K562 (cell line): ENCODE results near the gene IARS2. TPM values are rescaled to one million over a fixed set of nuclear protein-coding genes. Genes with fewer than 3 reads are reported as not detected.
A peak's percentile ranks its signal among the peaks of the same experiment; 100 is the strongest.

ENCODE experiments used
- ATF4 ChIP-seq: fragments of 450-650 bp; formaldehyde crosslinking; IDR thresholded peaks from 2 replicates; pipeline ENCODE4 v1.4.0; 2022; ENCODE audit warnings: mild to moderate bottlenecking, moderate library complexity
- CBFB ChIP-seq: sonication (generic); formaldehyde crosslinking; IDR thresholded peaks from 2 replicates; pipeline ENCODE4 v1.4.0; 2020; ENCODE audit warnings: mild to moderate bottlenecking, missing genetic modification reagents
- ELF4 ChIP-seq: fragments of 450-650 bp; formaldehyde crosslinking; IDR thresholded peaks from 2 replicates; pipeline ENCODE4 v1.4.0; 2022; ENCODE audit warnings: missing genetic modification characterization
- HOXB6 ChIP-seq: fragments of 250-450 bp; sonication (Bioruptor Pico); IDR thresholded peaks from 2 replicates; pipeline ENCODE4 v1.5.1; 2022; ENCODE audit warnings: mild to moderate bottlenecking, borderline replicate concordance
- HSF4 ChIP-seq: fragments of 250-450 bp; sonication (Bioruptor Pico); IDR thresholded peaks from 2 replicates; pipeline ENCODE4 v2.1.2; 2022; ENCODE audit warnings: mild to moderate bottlenecking, moderate library complexity, borderline replicate concordance
- MAFG ChIP-seq: fragments of 450-650 bp; conservative IDR thresholded peaks from 2 replicates; pipeline ENCODE4 v1.6.1; 2016; ENCODE audit warnings: missing genetic modification characterization, missing compliant biosample characterization
- NFE2 ChIP-seq: IDR thresholded peaks from 2 replicates; pipeline ENCODE4 v1.6.1; 2014; ENCODE audit warnings: antibody characterized with exemption, low read depth
- SAFB2 ChIP-seq: fragments of 200-400 bp; formaldehyde crosslinking; IDR thresholded peaks from 2 replicates; pipeline ENCODE4 v1.6.1; 2018; ENCODE audit warnings: borderline replicate concordance, low read length, low read depth, moderate library complexity; ENCODE audit not compliant: severe bottlenecking
- TOE1 ChIP-seq, 2 experiments: fragments of 450-650 bp in 1 of 2; sonication (generic) in 1 of 2; formaldehyde crosslinking in 1 of 2; IDR thresholded peaks; 2 replicates each; pipeline versions ENCODE4 v1.7.1 to v1.8.0; 2016 to 2022; ENCODE audit warnings: borderline replicate concordance in 2 of 2, mild to moderate bottlenecking in 2 of 2, antibody characterized with exemption in 1 of 2, inconsistent platforms in 1 of 2, low read depth in 1 of 2, missing genetic modification reagents in 1 of 2, moderate library complexity in 1 of 2
- YY1 ChIP-seq, 3 experiments: IDR thresholded peaks; 2 replicates each; pipeline ENCODE4 v1.6.1; 2011; ENCODE audit warnings: low read length in 2 of 3, mild to moderate bottlenecking in 2 of 3, moderate library complexity in 2 of 3, borderline replicate concordance in 1 of 3, control low read depth in 1 of 3, low read depth in 1 of 3; ENCODE audit not compliant: insufficient read depth in 3 of 3, insufficient replicate concordance in 2 of 3, control insufficient read depth in 1 of 3, insufficient read length in 1 of 3; ENCODE audit errors: extremely low read depth in 1 of 3
- ZBTB8A ChIP-seq: fragments of 450-650 bp; IDR thresholded peaks from 2 replicates; pipeline ENCODE4 v1.6.1; 2018; ENCODE audit warnings: mild to moderate bottlenecking, moderate library complexity; ENCODE audit not compliant: partially characterized antibody
- ZNF232 ChIP-seq: sonication (generic); formaldehyde crosslinking; IDR thresholded peaks from 2 replicates; pipeline ENCODE4 v1.8.0; 2022; ENCODE audit warnings: mild to moderate bottlenecking, missing genetic modification reagents
- ZNF584 ChIP-seq: fragments of 200-800 bp; sonication (Bioruptor generic); IDR thresholded peaks from 2 replicates; pipeline ENCODE4 v1.6.1; 2016; ENCODE audit warnings: low read depth, mild to moderate bottlenecking, missing genetic modification characterization, missing compliant biosample characterization
- ZNF609 ChIP-seq: sonication (generic); formaldehyde crosslinking; IDR thresholded peaks from 2 replicates; pipeline ENCODE4 v1.8.1; 2023; ENCODE audit warnings: missing genetic modification reagents, mild to moderate bottlenecking, borderline replicate concordance
- polyA plus RNA-seq, 8 experiments: library from polyadenylated mRNA; depleted of rRNA in 4 of 8; stranded (reverse) in 5 of 8; unstranded in 3 of 8; fragments of >200 nt; fragmentation: Nextera tagmentation in 2 of 8; fragmentation: Illumina TruSeq in 1 of 8; extraction: Ambion mirVana in 2 of 8; extraction: Trizol in 1 of 8; gene quantifications; 2 replicates each; pipeline versions ENCODE4 v1.2.1 to v1.2.3, GENCODE V29; 2011 to 2014; ENCODE audit warnings: inconsistent platforms in 1 of 8, missing spikeins in 1 of 8
- total RNA-seq, 7 experiments: library from RNA; depleted of rRNA in 6 of 7; stranded (reverse); fragments of >200 nt in 6 of 7; fragmentation: Illumina TruSeq in 2 of 7; extraction: Trizol in 2 of 7; gene quantifications; 2 replicates each; pipeline versions ENCODE4 v1.2.1 to v1.2.3, GENCODE V29; 2011 to 2021; ENCODE audit warnings: low replicate concordance in 1 of 7
- TF ChIP-seq, protein P1 (sequence below), 2 experiments: fragments of 150-350 bp in 1 of 2; IDR thresholded peaks; 2 replicates each; pipeline ENCODE4 v1.6.1; 2012 to 2016; ENCODE audit warnings: low read depth in 2 of 2, low read length in 2 of 2, mild to moderate bottlenecking in 1 of 2, moderate library complexity in 1 of 2

The IARS2 gene
- total and polyA plus RNA-seq, 9 of the 15 experiments (the other 6 are each of a cell fraction or from before 2014, with no cell fraction given): 39.6 to 127 (median 93.8) TPM

- TF ChIP-seq, protein P1, sequence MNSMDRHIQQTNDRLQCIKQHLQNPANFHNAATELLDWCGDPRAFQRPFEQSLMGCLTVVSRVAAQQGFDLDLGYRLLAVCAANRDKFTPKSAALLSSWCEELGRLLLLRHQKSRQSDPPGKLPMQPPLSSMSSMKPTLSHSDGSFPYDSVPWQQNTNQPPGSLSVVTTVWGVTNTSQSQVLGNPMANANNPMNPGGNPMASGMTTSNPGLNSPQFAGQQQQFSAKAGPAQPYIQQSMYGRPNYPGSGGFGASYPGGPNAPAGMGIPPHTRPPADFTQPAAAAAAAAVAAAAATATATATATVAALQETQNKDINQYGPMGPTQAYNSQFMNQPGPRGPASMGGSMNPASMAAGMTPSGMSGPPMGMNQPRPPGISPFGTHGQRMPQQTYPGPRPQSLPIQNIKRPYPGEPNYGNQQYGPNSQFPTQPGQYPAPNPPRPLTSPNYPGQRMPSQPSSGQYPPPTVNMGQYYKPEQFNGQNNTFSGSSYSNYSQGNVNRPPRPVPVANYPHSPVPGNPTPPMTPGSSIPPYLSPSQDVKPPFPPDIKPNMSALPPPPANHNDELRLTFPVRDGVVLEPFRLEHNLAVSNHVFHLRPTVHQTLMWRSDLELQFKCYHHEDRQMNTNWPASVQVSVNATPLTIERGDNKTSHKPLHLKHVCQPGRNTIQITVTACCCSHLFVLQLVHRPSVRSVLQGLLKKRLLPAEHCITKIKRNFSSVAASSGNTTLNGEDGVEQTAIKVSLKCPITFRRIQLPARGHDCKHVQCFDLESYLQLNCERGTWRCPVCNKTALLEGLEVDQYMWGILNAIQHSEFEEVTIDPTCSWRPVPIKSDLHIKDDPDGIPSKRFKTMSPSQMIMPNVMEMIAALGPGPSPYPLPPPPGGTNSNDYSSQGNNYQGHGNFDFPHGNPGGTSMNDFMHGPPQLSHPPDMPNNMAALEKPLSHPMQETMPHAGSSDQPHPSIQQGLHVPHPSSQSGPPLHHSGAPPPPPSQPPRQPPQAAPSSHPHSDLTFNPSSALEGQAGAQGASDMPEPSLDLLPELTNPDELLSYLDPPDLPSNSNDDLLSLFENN (IDR thresholded peaks at IDR 0.05; ENCODE audit: low read depth in 2 of 2, low read length in 2 of 2): 0 out of 4 replicates have a peak, but pooled peaks of 1 of the 2 experiments have one; percentile 4
- TF ChIP-seq SAFB2 (no peak), ELF4 (CRISPR knock-in tag) (no peak), MAFG (peak; percentile 45), ATF4 (CRISPR knock-in tag) (no peak; the same call in 1 of the 2 replicates), HOXB6 (CRISPR knock-in tag) (no peak), ZBTB8A (no peak), ZNF609 (CRISPR knock-in tag) (no peak), HSF4 (CRISPR knock-in tag) (no peak), TOE1 (IDR thresholded peaks at IDR 0.05; ENCODE audit: borderline replicate concordance) (peak; percentile 92), TOE1 (CRISPR knock-in tag; IDR thresholded peaks at IDR 0.05; ENCODE audit: borderline replicate concordance, low read depth) (no peak), ZNF232 (no peak), ZNF584 (CRISPR knock-in tag) (no peak), CBFB (no peak), YY1 (IDR thresholded peaks at IDR 0.05; ENCODE audit: borderline replicate concordance in 1 of 3, control insufficient read depth in 1 of 3, extremely low read depth in 1 of 3, insufficient read depth in 3 of 3, insufficient read length in 1 of 3, insufficient replicate concordance in 2 of 3, low read depth in 1 of 3, low read length in 2 of 3) (peak in 2 of 3 experiments; percentile 29 to 53), NFE2 (peak; percentile 69)
Measured at GRCh38 chr1:220089650-220090556, 4.0 kb upstream of the IARS2 start, which contains the start of gene BPNT1 (continued).
